Measurements from ENCODE around the gene ITIH5. TPM values are rescaled to one million over a fixed set of nuclear protein-coding genes. Genes with fewer than 3 reads are reported as not detected.
"Not testable (repeated sequence)": the region's sequence is repeated elsewhere in the genome, so short reads cannot be mapped to it uniquely, and the experiment has no call there.

The ITIH5 gene
- total RNA-seq, 2 donors from 2014 or later: not detected

GRCh38 chr10:7701158-7701742 is 34.5 kb upstream of the ITIH5 start:
- ATAC-seq (replicated peaks in 1 of 2): no peak
- peaks cover 37% of the 10 kb centered on the region for H3K27me3 Mint-ChIP-seq (ENCODE audit: low read depth)

DNA sequence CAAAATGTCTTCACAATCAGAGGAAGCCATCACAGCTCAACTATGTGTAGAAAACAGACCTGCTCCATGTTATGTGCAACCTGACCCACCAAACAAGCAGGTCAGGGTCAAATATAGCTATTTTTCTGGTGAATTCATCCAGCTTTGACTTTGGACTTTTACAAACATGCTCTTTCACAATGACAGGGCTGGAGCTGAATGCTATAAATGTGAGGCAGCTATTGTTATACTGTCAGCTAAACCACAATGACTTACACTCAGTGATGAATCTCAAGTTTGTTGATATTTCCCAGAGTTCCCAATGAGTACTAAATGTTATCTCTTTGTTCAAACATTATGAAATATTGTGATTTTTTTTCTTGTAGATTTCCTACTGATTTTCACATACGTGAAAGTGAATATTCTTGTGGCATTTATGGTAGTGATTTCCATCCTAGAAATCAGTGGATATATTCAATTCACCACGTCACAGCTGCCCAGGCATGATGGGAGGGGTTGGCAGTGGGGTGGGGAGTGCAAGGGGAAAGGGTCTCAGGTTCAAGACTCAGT is 33.9 kb upstream of the ITIH5 start:
- ATAC-seq (replicated peaks in 1 of 2): no peak
- no peak overlapping the region for H3K27ac Mint-ChIP-seq
- no peaks in the 10 kb centered on the region for H3K9me3 Mint-ChIP-seq
- H3K27me3 Mint-ChIP-seq (ENCODE audit: low read depth): peaks cover 34% of the 10 kb centered on the region
- no peak overlapping the region for H3K4me3 Mint-ChIP-seq
- no peaks in the 10 kb centered on the region for H3K36me3 Mint-ChIP-seq (ENCODE audit: insufficient read depth in 2 of 2)
- H3K4me1 Mint-ChIP-seq (ENCODE audit: low read depth): no peaks in the 10 kb centered on the region
- DNase-seq: no peak

More at GRCh38 chr10:7701158-7701742, 34.5 kb upstream of the ITIH5 start:
- no peak for DNase-seq
- Mint-ChIP-seq H3K4me3 (no peak overlapping the region), H3K9me3 (no peaks in the 10 kb centered on the region), H3K4me1 (ENCODE audit: low read depth) (no peaks in the 10 kb centered on the region), H3K36me3 (ENCODE audit: insufficient read depth in 2 of 2) (no peaks in the 10 kb centered on the region), H3K27ac (no peak overlapping the region)

DNA sequence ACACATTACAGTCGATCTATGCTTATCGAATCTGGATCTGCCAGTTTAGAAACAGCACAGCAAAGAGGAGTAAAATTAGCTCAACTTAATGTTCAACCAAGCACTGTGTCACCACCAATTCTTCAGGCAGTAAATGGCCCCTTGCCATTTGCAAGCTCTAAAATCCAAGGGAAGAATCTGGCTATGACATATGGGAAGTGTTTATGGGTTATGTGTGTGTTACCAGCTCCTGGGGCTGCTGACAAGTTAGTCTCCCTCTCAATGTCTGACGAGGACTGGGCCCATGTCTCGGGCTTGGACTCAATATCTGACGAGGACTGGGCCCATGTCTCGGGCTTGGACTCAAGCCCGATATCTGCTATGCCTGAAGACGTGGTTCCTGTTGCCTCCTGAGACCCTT is 30.7 kb upstream of the ITIH5 start:
- ATAC-seq (replicated peaks in 1 of 2) (no peak), DNase-seq (no peak)
- peaks cover 18% of the 10 kb centered on the region for H3K27me3 Mint-ChIP-seq (ENCODE audit: low read depth)
- no peak overlapping the region for H3K4me3 Mint-ChIP-seq
- peaks cover 3 to 6% of the 10 kb centered on the region in 2 donors for H3K9me3 Mint-ChIP-seq
- no peaks in the 10 kb centered on the region for H3K4me1 Mint-ChIP-seq (ENCODE audit: low read depth)
- H3K36me3 Mint-ChIP-seq (ENCODE audit: insufficient read depth in 2 of 2): peaks cover 7% of the 10 kb centered on the region in 2 donors
- H3K27ac Mint-ChIP-seq: no peak overlapping the region

DNA sequence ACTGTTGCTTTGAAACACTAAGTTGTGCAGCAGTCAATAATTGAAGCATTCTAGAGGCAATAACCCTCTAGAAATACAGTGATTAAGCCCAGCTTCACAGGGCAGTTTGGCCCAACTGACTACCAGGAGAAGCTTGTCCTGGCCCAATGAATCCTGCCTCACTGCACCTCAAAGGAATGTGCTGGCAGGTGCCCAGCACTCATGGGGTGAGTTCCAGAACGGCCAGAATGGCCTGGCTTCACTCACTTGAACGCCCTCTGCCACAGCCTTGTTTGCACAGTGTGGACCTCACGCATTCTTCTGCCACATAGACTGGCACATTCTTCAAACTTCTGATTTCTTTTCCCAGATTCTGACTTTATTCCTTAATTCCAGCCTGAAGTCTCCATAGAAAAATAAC is 29.8 kb upstream of the ITIH5 start:
- Mint-ChIP-seq H3K9me3 (peaks cover 4 to 7% of the 10 kb centered on the region in 2 donors), H3K4me3 (no peak overlapping the region), H3K4me1 (ENCODE audit: low read depth) (peaks cover 3% of the 10 kb centered on the region), H3K27me3 (ENCODE audit: low read depth) (peaks cover 13% of the 10 kb centered on the region), H3K27ac (no peak overlapping the region), H3K36me3 (ENCODE audit: insufficient read depth in 2 of 2) (peaks cover 7 to 8% of the 10 kb centered on the region in 2 donors)
- DNase-seq: no peak
- ATAC-seq (replicated peaks in 1 of 2): no peak

DNA sequence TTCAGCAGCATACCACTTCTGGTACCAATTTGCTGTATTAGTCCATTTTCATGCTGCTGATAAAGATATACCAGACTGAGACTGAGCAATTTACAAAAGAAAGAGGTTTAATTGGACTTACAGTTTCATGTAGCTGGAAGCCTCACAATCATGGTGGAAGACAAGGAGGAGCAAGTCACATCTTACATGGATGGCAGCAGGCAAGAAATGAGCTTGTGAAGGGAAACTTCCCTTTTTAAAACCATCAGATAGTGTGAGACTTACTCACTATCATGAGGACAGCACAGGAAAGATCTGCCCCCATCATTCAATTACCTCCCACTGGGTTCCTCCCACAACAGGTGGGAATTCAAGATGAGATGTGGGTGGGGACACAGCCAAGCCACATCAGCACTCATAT is 26.4 kb upstream of the ITIH5 start:
- not testable (repeated sequence) for H3K4me3 Mint-ChIP-seq; H3K27me3 Mint-ChIP-seq (ENCODE audit: low read depth); ATAC-seq (replicated peaks in 1 of 2); DNase-seq; H3K27ac Mint-ChIP-seq
- H3K36me3 Mint-ChIP-seq (ENCODE audit: insufficient read depth in 2 of 2): peaks cover 15 to 20% of the 10 kb centered on the region in 2 donors
- H3K9me3 Mint-ChIP-seq: peaks cover 11 to 17% of the 10 kb centered on the region in 2 donors
- H3K4me1 Mint-ChIP-seq (ENCODE audit: low read depth): peaks cover 14% of the 10 kb centered on the region

GRCh38 chr10:7692368-7692767 is 25.6 kb upstream of the ITIH5 start:
- not testable (repeated sequence) for H3K27ac Mint-ChIP-seq; DNase-seq; H3K27me3 Mint-ChIP-seq (ENCODE audit: low read depth); ATAC-seq (replicated peaks in 1 of 2); H3K4me3 Mint-ChIP-seq
- H3K36me3 Mint-ChIP-seq (ENCODE audit: insufficient read depth in 2 of 2): peaks cover 15 to 20% of the 10 kb centered on the region in 2 donors
- H3K9me3 Mint-ChIP-seq: peaks cover 11 to 17% of the 10 kb centered on the region in 2 donors
- peaks cover 19% of the 10 kb centered on the region for H3K4me1 Mint-ChIP-seq (ENCODE audit: low read depth)

- peaks cover 11 to 17% of the 10 kb centered on the region in 2 donors for H3K9me3 Mint-ChIP-seq
- H3K27ac Mint-ChIP-seq; H3K4me3 Mint-ChIP-seq; H3K27me3 Mint-ChIP-seq (ENCODE audit: low read depth): not testable (repeated sequence)
- peaks cover 23% of the 10 kb centered on the region for H3K4me1 Mint-ChIP-seq (ENCODE audit: low read depth)
- ATAC-seq (replicated peaks in 1 of 2) (peak; percentile 35 to 47), DNase-seq (peak; percentile 20 to 23)
- peaks cover 15 to 20% of the 10 kb centered on the region in 2 donors for H3K36me3 Mint-ChIP-seq (ENCODE audit: insufficient read depth in 2 of 2)
Measured at GRCh38 chr10:7690885-7691597, 24.3 kb upstream of the ITIH5 start.

DNA sequence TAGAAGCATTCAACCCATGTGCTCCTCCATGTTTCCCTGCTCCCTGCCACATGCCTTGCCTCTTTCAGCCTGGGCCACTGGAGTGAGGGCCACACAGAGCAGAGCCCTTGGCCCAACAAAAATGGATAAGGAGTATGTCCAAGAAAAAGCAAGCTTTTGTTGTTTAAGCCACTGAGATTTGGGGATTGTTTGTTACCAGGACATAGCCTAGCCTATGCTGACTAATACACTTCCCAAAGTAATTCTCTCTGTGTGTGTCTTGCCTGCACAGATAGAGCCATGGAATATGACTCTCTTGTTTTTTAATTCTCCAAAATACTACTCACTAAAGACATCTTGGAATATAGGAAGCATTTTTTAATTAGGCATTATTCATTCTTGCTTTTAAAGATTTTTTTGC is 22.8 kb upstream of the ITIH5 start:
- no peaks in the 10 kb centered on the region for H3K27me3 Mint-ChIP-seq (ENCODE audit: low read depth)
- ATAC-seq (replicated peaks in 1 of 2) (no peak), DNase-seq (no peak)
- no peak overlapping the region for H3K27ac Mint-ChIP-seq
- peaks cover 15 to 20% of the 10 kb centered on the region in 2 donors for H3K36me3 Mint-ChIP-seq (ENCODE audit: insufficient read depth in 2 of 2)
- peaks cover 23% of the 10 kb centered on the region for H3K4me1 Mint-ChIP-seq (ENCODE audit: low read depth)
- peaks cover 11 to 17% of the 10 kb centered on the region in 2 donors for H3K9me3 Mint-ChIP-seq
- H3K4me3 Mint-ChIP-seq: no peak overlapping the region

GRCh38 chr10:7687228-7687907 is 20.6 kb upstream of the ITIH5 start:
- DNase-seq: peak; percentile 78 to 81
- H3K27ac Mint-ChIP-seq: peak overlapping the region; percentile 17
- peaks cover 8 to 13% of the 10 kb centered on the region in 2 donors for H3K36me3 Mint-ChIP-seq (ENCODE audit: insufficient read depth in 2 of 2)
- H3K4me1 Mint-ChIP-seq (ENCODE audit: low read depth): peaks cover 23% of the 10 kb centered on the region
- no peaks in the 10 kb centered on the region for H3K27me3 Mint-ChIP-seq (ENCODE audit: low read depth)
- peak; percentile 91 to 93 for ATAC-seq (replicated peaks in 1 of 2)
- peak overlapping the region; percentile 37 to 59 for H3K4me3 Mint-ChIP-seq
- H3K9me3 Mint-ChIP-seq: peaks cover 7 to 11% of the 10 kb centered on the region in 2 donors

- Mint-ChIP-seq H3K27ac (peak overlapping the region; percentile 17), H3K4me1 (ENCODE audit: low read depth) (peaks cover 21% of the 10 kb centered on the region), H3K36me3 (ENCODE audit: insufficient read depth in 2 of 2) (peaks cover 7 to 12% of the 10 kb centered on the region in 2 donors), H3K9me3 (peaks cover 7 to 10% of the 10 kb centered on the region in 2 donors), H3K27me3 (ENCODE audit: low read depth) (no peaks in the 10 kb centered on the region), H3K4me3 (peak overlapping the region in 1 of 2 donors; percentile 59)
- ATAC-seq (replicated peaks in 1 of 2) (no peak), DNase-seq (no peak)
Measured at GRCh38 chr10:7686351-7687171, 19.8 kb upstream of the ITIH5 start.

- ATAC-seq (replicated peaks in 1 of 2) (peak in 1 of 2 donors; percentile 33), DNase-seq (peak in 1 of 2 donors; percentile 4)
- H3K4me1 Mint-ChIP-seq (ENCODE audit: low read depth); H3K27me3 Mint-ChIP-seq (ENCODE audit: low read depth); H3K27ac Mint-ChIP-seq; H3K9me3 Mint-ChIP-seq; H3K36me3 Mint-ChIP-seq (ENCODE audit: insufficient read depth in 2 of 2); H3K4me3 Mint-ChIP-seq: not testable (repeated sequence)
Measured at GRCh38 chr10:7680078-7680477, 13.3 kb upstream of the ITIH5 start.

GRCh38 chr10:7679256-7679655 is 12.5 kb upstream of the ITIH5 start:
- Mint-ChIP-seq H3K27me3 (ENCODE audit: low read depth) (peaks cover 5% of the 10 kb centered on the region), H3K9me3 (no peaks in the 10 kb centered on the region), H3K27ac (no peak overlapping the region), H3K4me3 (no peak overlapping the region), H3K36me3 (ENCODE audit: insufficient read depth in 2 of 2) (no peaks in the 10 kb centered on the region), H3K4me1 (ENCODE audit: low read depth) (no peaks in the 10 kb centered on the region)
- DNase-seq: no peak
- no peak for ATAC-seq (replicated peaks in 1 of 2)

All from activated T-cell treated with anti-CD3 and anti-CD28 coated beads, Interleukin-2, amount 50 U/mL, for 72 hours (primary cell).